OCI-LY1 (cell line): Measurements from ENCODE around the gene ELFN2.

ENCODE experiments used
- CTCF ChIP-seq: fragments of 200-600 bp; sonication (generic), shearing (Covaris generic); IDR thresholded peaks from 2 replicates; pipeline ENCODE4 v1.5.1; 2017; ENCODE audit warnings: mild to moderate bottlenecking, antibody characterized with exemption, low read length, moderate library complexity, mixed read lengths
- EZH2 ChIP-seq: fragments of 200-600 bp; sonication (generic), shearing (Covaris generic); IDR thresholded peaks from 2 replicates; pipeline ENCODE4 v1.8.0; 2017; ENCODE audit warnings: borderline replicate concordance, mixed run types, mild to moderate bottlenecking, antibody characterized with exemption, low read length, moderate library complexity, mixed read lengths

GRCh38 chr22:37353839-37354238, 73.4 kb downstream of the ELFN2 start:
- TF ChIP-seq EZH2 (no peak), CTCF (no peak)
